Ascending aorta (tissue), 2 donors: ENCODE measurements around the gene GRIP1. TPM values are rescaled to one million over a fixed set of nuclear protein-coding genes. Genes with fewer than 3 reads are reported as not detected.
A peak's percentile ranks its signal among the peaks of the same experiment; 100 is the strongest.
"Not testable (repeated sequence)": the region's sequence is repeated elsewhere in the genome, so short reads cannot be mapped to it uniquely, and the experiment has no call there.

ENCODE experiments used
- DNase-seq, 2 donors: peaks; one replicate each; pipeline ENCODE4 v3.0.0-alpha.2; 2019; ENCODE audit warnings: low spot score in 2 of 2
- H3K27ac ChIP-seq, 2 donors: fragments of 200-600 bp; sonication (generic); one replicate each; pipeline ENCODE4 v1.5.1; 2016 to 2017; ENCODE audit warnings: mild to moderate bottlenecking in 1 of 2
- H3K27me3 ChIP-seq: fragments of 200-600 bp; sonication (generic); one replicate; pipeline ENCODE4 v1.5.1; 2017
- H3K36me3 ChIP-seq, 2 donors: fragments of 200-600 bp; sonication (generic); one replicate each; pipeline ENCODE4 v1.5.1; 2016
- H3K4me1 ChIP-seq, 2 donors: fragments of 200-600 bp; sonication (generic); one replicate each; pipeline ENCODE4 v1.5.1; 2016 to 2017; ENCODE audit warnings: mild to moderate bottlenecking in 1 of 2
- H3K4me3 ChIP-seq, 2 donors: fragments of 200-600 bp; sonication (generic); one replicate each; pipeline ENCODE4 v1.5.1; 2016 to 2017; ENCODE audit warnings: mild to moderate bottlenecking in 1 of 2
- H3K9me3 ChIP-seq, 2 donors: fragments of 200-600 bp; sonication (generic); one replicate each; pipeline ENCODE4 v1.5.1; 2016
- CTCF ChIP-seq, 3 experiments: fragments of 200-600 bp in 2 of 3; fragments of 450-650 bp in 1 of 3; sonication (generic) in 2 of 3; IDR thresholded peaks; one replicate each; pipeline ENCODE4 v1.5.1; 2016 to 2019; ENCODE audit warnings: antibody characterized with exemption in 3 of 3, mild to moderate bottlenecking in 1 of 3, moderate library complexity in 1 of 3
- intact Hi-C: fragments of 100-400 bp; cut with DNase I; formaldehyde crosslinking; loops from one replicate; pipeline ENCODE4 v1.15.1; 2023
- total RNA-seq: library from RNA; depleted of rRNA; stranded (reverse); fragments of >200 nt; gene quantifications from one replicate; pipeline ENCODE4 v1.1.0, GENCODE V29; 2016

GRIP1 gene
- total RNA-seq, 1 donor from 2014 or later = not detected

GRCh38 chr12:66319266-66319954, 359.5 kb downstream of the GRIP1 start:
- Histone ChIP-seq H3K27me3 (no peaks in the 10 kb centered on the region), H3K4me1 (no peaks in the 10 kb centered on the region), H3K9me3 (no peaks in the 10 kb centered on the region), H3K36me3 (peaks cover 4 to 9% of the 10 kb centered on the region in 2 donors), H3K4me3 (no peak overlapping the region), H3K27ac (no peak overlapping the region)
- intact Hi-C loops = no loop called here
- TF ChIP-seq CTCF (IDR thresholded peaks at IDR 0.05) = no peak
- no peak for DNase-seq

- no peak for DNase-seq
- no peak for TF ChIP-seq CTCF (IDR thresholded peaks at IDR 0.05)
- Histone ChIP-seq H3K36me3 (peaks cover 5 to 8% of the 10 kb centered on the region in 2 donors), H3K27ac (no peak overlapping the region), H3K4me1 (no peaks in the 10 kb centered on the region), H3K9me3 (no peaks in the 10 kb centered on the region), H3K27me3 (no peaks in the 10 kb centered on the region), H3K4me3 (no peak overlapping the region)
- intact Hi-C loops = no loop called here
Measured at GRCh38 chr12:66314278-66314677, 364.6 kb downstream of the GRIP1 start.

- DNase-seq = no peak
- Histone ChIP-seq H3K27me3 (no peaks in the 10 kb centered on the region), H3K4me1 (no peaks in the 10 kb centered on the region), H3K27ac (no peak overlapping the region), H3K4me3 (no peak overlapping the region), H3K9me3 (no peaks in the 10 kb centered on the region), H3K36me3 (peaks cover 5 to 8% of the 10 kb centered on the region in 2 donors)
- intact Hi-C loops = no loop called here
- no peak for TF ChIP-seq CTCF (IDR thresholded peaks at IDR 0.05)
Measured at GRCh38 chr12:66312189-66312588, 366.7 kb downstream of the GRIP1 start.

- Histone ChIP-seq H3K4me1 (no peaks in the 10 kb centered on the region), H3K9me3 (no peaks in the 10 kb centered on the region), H3K36me3 (peaks cover 4 to 5% of the 10 kb centered on the region in 2 donors), H3K27me3 (no peaks in the 10 kb centered on the region), H3K4me3 (no peak overlapping the region), H3K27ac (no peak overlapping the region)
- no peak for TF ChIP-seq CTCF (IDR thresholded peaks at IDR 0.05)
- DNase-seq = no peak
- intact Hi-C loops = loop anchor here (10.0 kb wide), 1 partner anchor 955 kb away; the partner anchor contains the start of gene CAND1
Measured at GRCh38 chr12:66309606-66310005, 369.3 kb downstream of the GRIP1 start.

GRCh38 chr12:66304296-66304900, 374.5 kb downstream of the GRIP1 start:
- H3K4me3 ChIP-seq = no peak overlapping the region
- no peaks in the 10 kb centered on the region for H3K36me3 ChIP-seq
- no peak for TF ChIP-seq CTCF (IDR thresholded peaks at IDR 0.05)
- H3K4me1 ChIP-seq = peaks cover 0 to 4% of the 10 kb centered on the region in 2 donors
- H3K27me3 ChIP-seq = no peaks in the 10 kb centered on the region
- no peak for DNase-seq
- H3K9me3 ChIP-seq = no peaks in the 10 kb centered on the region
- intact Hi-C loops = loop anchor here (5.0 to 10.0 kb wide), 5 partner anchors 117 to 1027 kb away; partner anchors contain the start of genes CAND1, IRAK3, LLPH and MSRB3
- no peak overlapping the region for H3K27ac ChIP-seq

- peak overlapping the region in 1 of 2 donors; percentile 79 for H3K4me3 ChIP-seq
- not testable (repeated sequence) for H3K36me3 ChIP-seq, H3K4me1 ChIP-seq, DNase-seq, H3K27ac ChIP-seq, H3K27me3 ChIP-seq, H3K9me3 ChIP-seq
- intact Hi-C loops = loop anchor here (5.0 to 10.0 kb wide), 5 partner anchors 116 to 1026 kb away; partner anchors contain the start of genes CAND1, IRAK3, LLPH and MSRB3
Measured at GRCh38 chr12:66303316-66303804, 375.5 kb downstream of the GRIP1 start.
